GM12892 (cell line): ENCODE results near the gene GSTO2.
A peak's percentile ranks its signal among the peaks of the same experiment; 100 is the strongest.

Experiments used
- DNase-seq: peaks from one replicate; pipeline ENCODE4 v3.0.0; 2011; ENCODE audit not compliant: insufficient read length
- FAIRE-seq: peaks from 2 replicates; lab custom pipeline; 2011; peaks lifted over from hg19 to GRCh38; lab: Jason Lieb, UNC
- POLR2A ChIP-seq: IDR thresholded peaks from 2 replicates; pipeline ENCODE4 v1.6.1; 2011; ENCODE audit warnings: low read depth, low read length, control low read depth
- POLR2AphosphoS5 ChIP-seq: IDR thresholded peaks from 2 replicates; pipeline ENCODE4 v1.6.1; 2011; ENCODE audit warnings: low read depth, low read length, control low read depth
- TAF1 ChIP-seq: IDR thresholded peaks from 2 replicates; pipeline ENCODE4 v1.6.1; 2011; ENCODE audit warnings: low read depth, mild to moderate bottlenecking, control low read depth, low read length, borderline replicate concordance

Gene GSTO2

GRCh38 chr10:104318326-104318725, 49.3 kb downstream of the GSTO2 start:
- DNase-seq (no peak), FAIRE-seq (no peak)
- TF ChIP-seq POLR2A (no peak), TAF1 (no peak), POLR2AphosphoS5 (no peak)

GRCh38 chr10:104318810-104319741, 50.1 kb downstream of the GSTO2 start:
- DNase-seq (no peak), FAIRE-seq (no peak)
- TF ChIP-seq POLR2A: no peak
- no peak for TF ChIP-seq POLR2AphosphoS5
- no peak for TF ChIP-seq TAF1

GRCh38 chr10:104321226-104321625, 52.2 kb downstream of the GSTO2 start:
- TF ChIP-seq POLR2AphosphoS5 (no peak), POLR2A (no peak), TAF1 (no peak)
- no peak for FAIRE-seq
- DNase-seq: no peak

GRCh38 chr10:104321725-104322415, 52.9 kb downstream of the GSTO2 start:
- no peak for DNase-seq
- no peak for TF ChIP-seq POLR2AphosphoS5
- no peak for TF ChIP-seq TAF1
- TF ChIP-seq POLR2A: no peak
- no peak for FAIRE-seq

- DNase-seq: no peak
- TF ChIP-seq POLR2AphosphoS5 (no peak), POLR2A (no peak), TAF1 (no peak)
- peak; percentile 38 for FAIRE-seq
Measured at GRCh38 chr10:104322416-104322782, 53.4 kb downstream of the GSTO2 start.

- TF ChIP-seq TAF1 (no peak), POLR2AphosphoS5 (no peak), POLR2A (no peak)
- FAIRE-seq (no peak), DNase-seq (no peak)
Measured at GRCh38 chr10:104323085-104323484, 54.1 kb downstream of the GSTO2 start.

GRCh38 chr10:104323760-104324201, 54.8 kb downstream of the GSTO2 start:
- no peak for TF ChIP-seq POLR2A
- TF ChIP-seq TAF1: no peak
- no peak for TF ChIP-seq POLR2AphosphoS5
- FAIRE-seq (no peak), DNase-seq (no peak)

GRCh38 chr10:104324221-104324686, 55.3 kb downstream of the GSTO2 start:
- no peak for TF ChIP-seq TAF1
- no peak for TF ChIP-seq POLR2A
- no peak for TF ChIP-seq POLR2AphosphoS5
- DNase-seq (no peak), FAIRE-seq (peak; percentile 78)

- DNase-seq (no peak), FAIRE-seq (no peak)
- TF ChIP-seq POLR2A: no peak
- no peak for TF ChIP-seq TAF1
- TF ChIP-seq POLR2AphosphoS5: no peak
Measured at GRCh38 chr10:104324931-104325330, 55.9 kb downstream of the GSTO2 start.

GRCh38 chr10:104325436-104326435, 56.8 kb downstream of the GSTO2 start:
- TF ChIP-seq POLR2A: no peak
- TF ChIP-seq POLR2AphosphoS5: no peak
- TF ChIP-seq TAF1: no peak
- FAIRE-seq: no peak
- DNase-seq: no peak
